Naive thymus-derived CD4-positive, alpha-beta T cell (primary cell): ENCODE measurements around the gene MZT2B. TPM values are rescaled to one million over a fixed set of nuclear protein-coding genes. Genes with fewer than 3 reads are reported as not detected.
A peak's percentile ranks its signal among the peaks of the same experiment; 100 is the strongest.
"Not testable (repeated sequence)": the region's sequence is repeated elsewhere in the genome, so short reads cannot be mapped to it uniquely, and the experiment has no call there.

Experiments used
- ATAC-seq: fragments of 150-1000 bp; cut with Tn5 transposase; 2 replicates; pipeline ENCODE4 v1.10.0; 2021; ENCODE audit warnings: mild to moderate bottlenecking, moderate library complexity
- CTCF ChIA-PET: fragments of 350-600 bp; sonication (Branson Sonifier 250); formaldehyde crosslinking; loops from one replicate; lab custom pipeline; 2021; ENCODE audit warnings: antibody characterized with exemption; lab: Charles Lee
- POLR2A ChIA-PET: fragments of 350-600 bp; sonication (Branson Sonifier 250); formaldehyde crosslinking; loops from one replicate; lab custom pipeline; 2021; ENCODE audit warnings: antibody characterized with exemption, inconsistent platforms; lab: Charles Lee
- DNase-seq, 9 donors: peaks; one replicate each; pipeline versions ENCODE4 v3.0.0 to v3.0.0-alpha.2; 2020 to 2022; ENCODE audit warnings: mixed read lengths in 1 of 9
- H3K27ac ChIP-seq: one replicate; pipeline ENCODE4 v1.7.0; 2013; ENCODE audit warnings: mild to moderate bottlenecking, low read depth, low read length, moderate library complexity
- H3K27me3 ChIP-seq, 2 donors: one replicate each; pipeline ENCODE4 v1.7.0; 2013; ENCODE audit warnings: low read length in 2 of 2, mild to moderate bottlenecking in 2 of 2, moderate library complexity in 2 of 2; ENCODE audit not compliant: control insufficient read depth in 2 of 2, insufficient read depth in 2 of 2
- H3K36me3 ChIP-seq, 3 experiments: 1 replicate in 2 of 3; 2 replicates in 1 of 3; pipeline ENCODE4 v1.7.0; 2013; ENCODE audit warnings: low read length in 3 of 3, mild to moderate bottlenecking in 3 of 3, moderate library complexity in 1 of 3; ENCODE audit not compliant: insufficient read depth in 3 of 3, control insufficient read depth in 2 of 3
- H3K4me1 ChIP-seq, 2 donors: one replicate each; pipeline ENCODE4 v1.7.0; 2013; ENCODE audit warnings: low read length in 2 of 2, mild to moderate bottlenecking in 2 of 2, moderate library complexity in 1 of 2; ENCODE audit not compliant: control insufficient read depth in 2 of 2, insufficient read depth in 2 of 2
- H3K4me3 ChIP-seq: 2 replicates; pipeline ENCODE4 v1.7.0; 2013; ENCODE audit warnings: mild to moderate bottlenecking, low read length
- H3K9me3 ChIP-seq, 3 experiments: 1 replicate in 2 of 3; 2 replicates in 1 of 3; pipeline ENCODE4 v1.7.0; 2013; ENCODE audit warnings: low read length in 3 of 3; ENCODE audit not compliant: control insufficient read depth in 2 of 3
- H3K27ac Mint-ChIP-seq, 9 donors: one replicate each; pipeline ENCODE4 v1.8.0; 2020 to 2022; ENCODE audit warnings: mixed read lengths in 9 of 9, mild to moderate bottlenecking in 8 of 9, moderate library complexity in 5 of 9, inconsistent platforms in 2 of 9
- H3K27me3 Mint-ChIP-seq, 5 donors: one replicate each; pipeline ENCODE4 v1.8.0; 2021 to 2022; ENCODE audit warnings: mixed read lengths in 5 of 5, mild to moderate bottlenecking in 1 of 5
- H3K36me3 Mint-ChIP-seq, 5 donors: one replicate each; pipeline ENCODE4 v1.8.0; 2020 to 2022; ENCODE audit warnings: mixed read lengths in 5 of 5, mild to moderate bottlenecking in 3 of 5, inconsistent platforms in 1 of 5
- H3K4me1 Mint-ChIP-seq, 7 donors: one replicate each; pipeline ENCODE4 v1.8.0; 2020 to 2022; ENCODE audit warnings: mixed read lengths in 7 of 7, mild to moderate bottlenecking in 3 of 7, inconsistent platforms in 1 of 7
- H3K4me3 Mint-ChIP-seq, 10 donors: one replicate each; pipeline ENCODE4 v1.8.0; 2020 to 2022; ENCODE audit warnings: mild to moderate bottlenecking in 10 of 10, mixed read lengths in 10 of 10, moderate library complexity in 6 of 10, inconsistent platforms in 2 of 10
- H3K9me3 Mint-ChIP-seq, 11 donors: one replicate each; pipeline ENCODE4 v1.8.0; 2020 to 2022; ENCODE audit warnings: mixed read lengths in 11 of 11, mild to moderate bottlenecking in 4 of 11, inconsistent platforms in 1 of 11, moderate library complexity in 1 of 11
- intact Hi-C, 2 donors: fragments of 100-400 bp; cut with micrococcal nuclease; formaldehyde crosslinking; loops; one replicate each; pipeline ENCODE4 v1.15.1; 2023
- polyA plus RNA-seq, 2 donors: library from polyadenylated mRNA; unstranded; fragments of 300-500 nt; fragmentation: Illumina TruSeq; gene quantifications; one replicate each; pipeline ENCODE4 v1.2.3, GENCODE V29; 2021
- total RNA-seq, 6 experiments: library from RNA in 5 of 6; stranded (reverse) in 5 of 6; gene quantifications; 1 replicate in 5 of 6; 2 replicates in 1 of 6; pipeline ENCODE4 v1.2.3 and lab custom pipeline; 2021 to 2026

Gene MZT2B
- total and polyA plus RNA-seq, 7 experiments from 2014 or later = 180 to 323 (median 227) TPM

GRCh38 chr2:130229161-130229510 is 47.1 kb downstream of the MZT2B start:
- H3K4me1 Mint-ChIP-seq, H3K36me3 ChIP-seq, H3K9me3 ChIP-seq, H3K36me3 Mint-ChIP-seq, H3K27me3 ChIP-seq, H3K27ac ChIP-seq, H3K9me3 Mint-ChIP-seq, POLR2A ChIA-PET, H3K4me1 ChIP-seq, H3K4me3 ChIP-seq, CTCF ChIA-PET: not testable (repeated sequence)
- peak overlapping the region in 3 of 10 donors; percentile 24 to 81 (median 64) for H3K4me3 Mint-ChIP-seq
- ATAC-seq = peak; percentile 26
- H3K27me3 Mint-ChIP-seq = peaks cover 0 to 23% (median 5%) of the 10 kb centered on the region in 5 donors
- H3K27ac Mint-ChIP-seq = peak overlapping the region in 1 of 9 donors; percentile 55
- peak in 5 of 9 donors; percentile 18 to 73 (median 35) for DNase-seq
- intact Hi-C loops = loop anchor here in 1 of 2 donors (1.0 kb wide), 2 partner anchors 48 to 113 kb away; partner anchors contain the start of genes IMP4 and SMPD4

DNA sequence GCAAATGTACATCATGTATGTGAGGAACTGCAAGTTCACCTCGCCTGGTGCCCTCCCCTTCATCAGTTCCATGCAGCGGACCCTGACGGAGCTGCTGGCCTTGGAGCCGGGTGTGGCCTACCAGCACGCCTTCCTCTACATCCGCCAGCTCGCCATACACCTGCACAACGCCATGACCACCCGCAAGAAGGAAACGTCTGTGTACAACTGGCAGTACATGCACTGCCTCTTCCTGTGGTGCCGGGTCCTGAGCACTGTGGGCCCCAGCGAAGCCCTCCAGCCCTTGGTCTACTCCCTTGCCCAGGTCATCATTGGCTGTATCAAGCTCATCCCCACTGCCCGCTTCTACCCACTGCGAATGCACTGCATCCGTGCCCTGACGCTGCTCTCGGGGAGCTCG is 48.3 kb downstream of the MZT2B start:
- peaks cover 0 to 25% (median 5%) of the 10 kb centered on the region in 5 donors for H3K27me3 Mint-ChIP-seq
- ATAC-seq, intact Hi-C loops, H3K27ac ChIP-seq, H3K36me3 Mint-ChIP-seq, CTCF ChIA-PET, H3K4me3 ChIP-seq, H3K27ac Mint-ChIP-seq, H3K4me1 Mint-ChIP-seq, H3K27me3 ChIP-seq, H3K9me3 Mint-ChIP-seq, H3K4me1 ChIP-seq, POLR2A ChIA-PET, DNase-seq, H3K9me3 ChIP-seq, H3K36me3 ChIP-seq: not testable (repeated sequence)
- H3K4me3 Mint-ChIP-seq = peak overlapping the region in 1 of 10 donors; percentile 15

- H3K36me3 ChIP-seq, H3K27ac Mint-ChIP-seq, H3K9me3 Mint-ChIP-seq, H3K27ac ChIP-seq, H3K4me3 Mint-ChIP-seq, H3K4me1 ChIP-seq, ATAC-seq, H3K4me1 Mint-ChIP-seq, H3K4me3 ChIP-seq, intact Hi-C loops, POLR2A ChIA-PET, CTCF ChIA-PET, H3K36me3 Mint-ChIP-seq, H3K27me3 ChIP-seq, H3K9me3 ChIP-seq, DNase-seq: not testable (repeated sequence)
- H3K27me3 Mint-ChIP-seq = peaks cover 0 to 25% (median 5%) of the 10 kb centered on the region in 5 donors
These were observed 48.8 kb downstream of the MZT2B start for GRCh38 chr2:130230907-130231306.

DNA sequence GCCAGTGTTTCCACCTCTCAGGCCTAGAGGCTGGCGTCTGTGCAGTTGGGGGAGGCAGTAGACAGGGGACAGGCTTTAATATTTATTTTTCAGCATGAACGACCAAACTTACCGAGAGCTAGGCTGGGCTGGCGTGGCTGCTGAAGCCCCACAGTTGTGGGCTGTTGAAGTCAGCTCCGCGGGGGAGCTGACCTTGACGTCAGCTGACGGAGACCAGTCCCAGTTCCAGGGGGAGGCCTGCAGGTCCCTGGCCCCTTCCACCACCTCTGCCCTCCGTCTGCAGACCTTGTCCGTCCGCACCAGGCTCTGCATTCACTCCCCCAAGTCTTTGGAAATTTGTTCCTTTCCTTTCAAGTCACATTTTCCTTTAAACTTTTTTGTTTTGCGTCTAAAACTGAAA is 49.6 kb downstream of the MZT2B start:
- no peaks in the 10 kb centered on the region for H3K9me3 ChIP-seq
- no peak for ATAC-seq

DNA sequence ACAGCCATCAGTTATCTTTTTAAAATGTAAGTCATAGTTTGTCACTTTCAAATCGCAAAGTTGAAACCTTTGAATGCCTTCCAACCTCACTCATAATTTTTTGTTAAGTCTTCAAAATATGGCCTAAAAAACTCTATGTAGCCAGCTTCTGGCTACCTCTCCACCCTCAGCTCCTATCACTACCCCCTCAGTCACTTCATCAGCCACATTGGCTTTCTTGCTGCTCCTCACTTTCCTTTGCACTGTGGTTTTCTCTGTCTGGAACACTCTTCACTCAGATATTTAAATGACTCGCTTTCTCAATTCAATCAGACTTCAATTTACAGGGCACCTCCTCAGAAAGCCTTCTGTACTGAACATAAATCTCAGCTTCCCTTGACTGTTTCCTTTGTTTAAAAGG is 51.0 kb downstream of the MZT2B start:
- not testable (repeated sequence) for H3K27me3 ChIP-seq

More for the DNA sequence above, 49.6 kb downstream of the MZT2B start:
- DNase-seq = no peak
- H3K27ac Mint-ChIP-seq = no peak overlapping the region
- peak overlapping the region in 1 of 10 donors; percentile 14 for H3K4me3 Mint-ChIP-seq
- Histone ChIP-seq H3K4me3 (no peak overlapping the region), H3K27me3 (no peaks in the 10 kb centered on the region), H3K36me3 (no peaks in the 10 kb centered on the region), H3K27ac (no peak overlapping the region), H3K4me1 (no peaks in the 10 kb centered on the region)
- ChIA-PET POLR2A (no interaction called here), CTCF (no interaction called here)
- H3K36me3 Mint-ChIP-seq = peaks cover 0 to 7% (median 0%) of the 10 kb centered on the region in 5 donors
- H3K27me3 Mint-ChIP-seq = peaks cover 2 to 28% (median 7%) of the 10 kb centered on the region in 5 donors
- H3K4me1 Mint-ChIP-seq = no peaks in the 10 kb centered on the region
- peaks cover 0 to 8% (median 0%) of the 10 kb centered on the region in 11 donors for H3K9me3 Mint-ChIP-seq
- intact Hi-C loops = no loop called here

GRCh38 chr2:130239581-130239980 is 57.5 kb downstream of the MZT2B start:
- H3K9me3 Mint-ChIP-seq, H3K36me3 Mint-ChIP-seq, H3K4me3 Mint-ChIP-seq, H3K27ac Mint-ChIP-seq, H3K9me3 ChIP-seq, CTCF ChIA-PET, H3K27ac ChIP-seq, intact Hi-C loops, DNase-seq, POLR2A ChIA-PET, H3K27me3 ChIP-seq, H3K4me3 ChIP-seq, H3K36me3 ChIP-seq, H3K4me1 Mint-ChIP-seq, ATAC-seq, H3K4me1 ChIP-seq: not testable (repeated sequence)
- H3K27me3 Mint-ChIP-seq = peaks cover 10 to 21% (median 14%) of the 10 kb centered on the region in 5 donors

More for the DNA sequence above, 51.0 kb downstream of the MZT2B start:
- H3K4me1 ChIP-seq, H3K4me3 ChIP-seq, intact Hi-C loops, CTCF ChIA-PET, ATAC-seq, H3K27ac Mint-ChIP-seq, H3K9me3 Mint-ChIP-seq, H3K36me3 Mint-ChIP-seq, DNase-seq, H3K4me3 Mint-ChIP-seq, H3K36me3 ChIP-seq, H3K9me3 ChIP-seq, H3K27ac ChIP-seq, POLR2A ChIA-PET, H3K4me1 Mint-ChIP-seq: not testable (repeated sequence)
- H3K27me3 Mint-ChIP-seq = peaks cover 5 to 22% (median 11%) of the 10 kb centered on the region in 5 donors
